ENCODE measurements around the gene YDJC.
"Not testable (repeated sequence)": the region's sequence is repeated elsewhere in the genome, so short reads cannot be mapped to it uniquely, and the experiment has no call there.

YDJC gene

DNA sequence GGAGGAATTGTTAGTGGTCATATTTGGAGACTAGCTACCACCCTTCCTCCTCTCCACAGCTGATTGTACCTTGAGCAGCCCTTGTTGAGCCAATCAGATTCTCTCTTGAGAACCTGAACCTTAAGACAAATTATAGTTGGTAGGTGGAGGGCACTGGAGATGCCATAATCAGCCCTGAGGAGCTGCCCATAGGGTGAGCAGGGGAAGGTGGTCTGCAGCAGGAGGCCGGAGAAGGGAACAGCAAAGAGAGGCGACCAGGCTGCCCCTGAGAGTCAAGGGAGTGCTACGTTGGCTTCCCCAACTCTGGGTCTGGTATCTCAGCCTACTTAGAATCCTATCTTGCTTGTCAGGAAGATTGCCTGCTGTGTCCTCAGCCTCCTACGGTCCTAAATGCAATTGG, 9.5 kb upstream of the YDJC start:
- H3K4me3 ChIP-seq (ENCODE audit: low read depth, low read length) = no peak overlapping the region
- no peaks in the 10 kb centered on the region for H3K9me3 ChIP-seq (ENCODE audit: control insufficient read depth, insufficient read depth, low read depth, low read length)
- H3K27ac ChIP-seq (ENCODE audit: low read depth, low read length) = no peak overlapping the region
- peaks cover 8% of the 10 kb centered on the region; the same call in 1 of the 2 replicates for H3K27me3 ChIP-seq (ENCODE audit: control insufficient read depth, insufficient read depth, low read length)
- no peak overlapping the region for H3K9ac ChIP-seq (ENCODE audit: low read length)
- H3K36me3 ChIP-seq (ENCODE audit: control insufficient read depth, insufficient read depth, low read length) = peaks cover 5% of the 10 kb centered on the region
- peaks cover 7% of the 10 kb centered on the region; the same call in 1 of the 2 replicates for H3K4me1 ChIP-seq (ENCODE audit: control insufficient read depth, insufficient read depth, low read length)

DNA sequence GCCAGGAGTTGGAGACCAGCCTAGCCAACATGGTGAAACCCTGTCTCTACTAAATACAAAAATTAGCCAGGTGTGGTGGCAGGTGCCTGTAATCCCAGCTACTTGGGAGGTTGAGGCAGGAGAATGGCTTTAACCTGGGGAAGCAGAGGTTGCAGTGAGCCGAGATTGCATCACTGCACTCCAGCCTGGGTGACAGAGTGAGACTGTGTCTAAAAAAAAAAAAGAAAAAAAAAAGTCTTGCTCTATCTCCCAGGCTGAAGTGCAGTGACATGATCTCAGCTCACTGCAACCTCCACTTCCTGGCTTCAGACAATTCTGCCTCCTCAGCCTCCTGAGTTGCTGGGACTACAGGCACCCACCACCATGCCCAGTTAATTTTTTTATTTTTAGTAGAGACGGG, 7.6 kb upstream of the YDJC start:
- H3K4me3 ChIP-seq (ENCODE audit: low read depth, low read length); H3K27me3 ChIP-seq (ENCODE audit: control insufficient read depth, insufficient read depth, low read length); H3K27ac ChIP-seq (ENCODE audit: low read depth, low read length); H3K9ac ChIP-seq (ENCODE audit: low read length); H3K4me1 ChIP-seq (ENCODE audit: control insufficient read depth, insufficient read depth, low read length); H3K9me3 ChIP-seq (ENCODE audit: control insufficient read depth, insufficient read depth, low read depth, low read length); H3K36me3 ChIP-seq (ENCODE audit: control insufficient read depth, insufficient read depth, low read length): not testable (repeated sequence)

DNA sequence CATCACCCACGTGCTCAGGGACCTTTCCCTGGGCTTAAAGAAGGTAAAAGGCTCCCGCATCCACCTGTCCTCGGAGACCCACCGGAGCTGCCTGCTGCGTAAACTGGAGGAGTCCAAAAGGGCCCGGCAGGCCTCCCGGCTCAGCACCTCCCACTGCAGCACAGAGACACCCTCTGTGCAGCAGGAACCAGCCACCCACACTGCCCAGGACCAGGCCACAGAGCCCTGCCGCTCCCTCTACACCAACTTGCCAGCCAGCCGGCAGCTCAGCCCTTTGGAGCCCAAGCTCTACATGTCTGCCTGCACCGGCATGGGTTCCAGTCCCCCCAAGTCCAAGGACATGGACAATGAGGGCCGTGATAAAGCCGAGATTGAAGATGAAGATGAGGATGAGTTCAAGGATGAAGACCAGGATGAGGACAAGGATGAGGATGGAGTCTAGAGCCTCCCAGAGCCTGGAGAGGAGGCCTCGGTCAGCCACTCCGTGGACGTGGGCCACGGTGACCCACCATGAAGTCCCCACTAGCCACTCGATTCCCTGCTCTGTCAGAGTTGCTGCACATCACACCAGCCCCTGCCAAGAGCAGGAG, 6.9 kb upstream of the YDJC start:
- no peak overlapping the region for H3K27ac ChIP-seq (ENCODE audit: low read depth, low read length)
- H3K9ac ChIP-seq (ENCODE audit: low read length) = no peak overlapping the region
- no peak overlapping the region for H3K4me3 ChIP-seq (ENCODE audit: low read depth, low read length)
- peaks cover 8% of the 10 kb centered on the region; the same call in 1 of the 2 replicates for H3K27me3 ChIP-seq (ENCODE audit: control insufficient read depth, insufficient read depth, low read length)
- no peaks in the 10 kb centered on the region for H3K9me3 ChIP-seq (ENCODE audit: control insufficient read depth, insufficient read depth, low read depth, low read length)
- no peaks in the 10 kb centered on the region for H3K36me3 ChIP-seq (ENCODE audit: control insufficient read depth, insufficient read depth, low read length)
- peaks cover 4% of the 10 kb centered on the region; the same call in 1 of the 2 replicates for H3K4me1 ChIP-seq (ENCODE audit: control insufficient read depth, insufficient read depth, low read length)

- Histone ChIP-seq H3K4me1 (ENCODE audit: control insufficient read depth, insufficient read depth, low read length) (no peaks in the 10 kb centered on the region), H3K4me3 (ENCODE audit: low read depth, low read length) (no peak overlapping the region), H3K9ac (ENCODE audit: low read length) (no peak overlapping the region), H3K36me3 (ENCODE audit: control insufficient read depth, insufficient read depth, low read length) (no peaks in the 10 kb centered on the region), H3K27ac (ENCODE audit: low read depth, low read length) (no peak overlapping the region), H3K27me3 (ENCODE audit: control insufficient read depth, insufficient read depth, low read length) (peaks cover 8% of the 10 kb centered on the region; the same call in 1 of the 2 replicates), H3K9me3 (ENCODE audit: control insufficient read depth, insufficient read depth, low read depth, low read length) (no peaks in the 10 kb centered on the region)
Measured at GRCh38 chr22:21635771-21636510, 6.1 kb upstream of the YDJC start.

DNA sequence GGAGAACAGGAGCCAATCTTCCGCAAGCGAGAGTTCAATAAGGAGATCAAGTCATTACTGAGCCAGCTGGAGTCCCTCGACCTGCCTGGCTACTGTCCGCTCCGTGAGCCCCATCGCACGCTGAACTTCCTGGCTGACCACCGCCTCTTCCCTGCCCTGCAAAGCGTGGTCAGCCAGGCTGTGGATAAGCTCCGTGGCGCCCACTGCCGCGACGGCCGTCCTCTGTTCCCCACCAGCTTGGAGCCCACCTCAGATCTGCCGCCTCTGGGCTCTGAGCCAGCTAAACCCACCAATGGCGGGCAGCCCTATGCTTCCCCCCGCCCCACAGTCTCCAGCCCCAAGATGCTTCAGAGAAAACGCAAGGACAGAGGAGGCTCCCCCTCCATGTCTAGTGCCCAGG, 5.0 kb upstream of the YDJC start:
- Histone ChIP-seq H3K4me3 (ENCODE audit: low read depth, low read length) (no peak overlapping the region), H3K27ac (ENCODE audit: low read depth, low read length) (no peak overlapping the region), H3K27me3 (ENCODE audit: control insufficient read depth, insufficient read depth, low read length) (peaks cover 4% of the 10 kb centered on the region; the same call in 1 of the 2 replicates), H3K4me1 (ENCODE audit: control insufficient read depth, insufficient read depth, low read length) (no peaks in the 10 kb centered on the region), H3K36me3 (ENCODE audit: control insufficient read depth, insufficient read depth, low read length) (no peaks in the 10 kb centered on the region), H3K9me3 (ENCODE audit: control insufficient read depth, insufficient read depth, low read depth, low read length) (no peaks in the 10 kb centered on the region), H3K9ac (ENCODE audit: low read length) (no peak overlapping the region)

GRCh38 chr22:21634081-21634480, 4.3 kb upstream of the YDJC start:
- no peak overlapping the region for H3K27ac ChIP-seq (ENCODE audit: low read depth, low read length)
- H3K9ac ChIP-seq (ENCODE audit: low read length) = no peak overlapping the region
- H3K36me3 ChIP-seq (ENCODE audit: control insufficient read depth, insufficient read depth, low read length) = no peaks in the 10 kb centered on the region
- no peak overlapping the region for H3K4me3 ChIP-seq (ENCODE audit: low read depth, low read length)
- H3K4me1 ChIP-seq (ENCODE audit: control insufficient read depth, insufficient read depth, low read length) = peaks cover under 1% of the 10 kb centered on the region; the same call in 1 of the 2 replicates
- H3K9me3 ChIP-seq (ENCODE audit: control insufficient read depth, insufficient read depth, low read depth, low read length) = no peaks in the 10 kb centered on the region
- peaks cover 4% of the 10 kb centered on the region; the same call in 1 of the 2 replicates for H3K27me3 ChIP-seq (ENCODE audit: control insufficient read depth, insufficient read depth, low read length)

DNA sequence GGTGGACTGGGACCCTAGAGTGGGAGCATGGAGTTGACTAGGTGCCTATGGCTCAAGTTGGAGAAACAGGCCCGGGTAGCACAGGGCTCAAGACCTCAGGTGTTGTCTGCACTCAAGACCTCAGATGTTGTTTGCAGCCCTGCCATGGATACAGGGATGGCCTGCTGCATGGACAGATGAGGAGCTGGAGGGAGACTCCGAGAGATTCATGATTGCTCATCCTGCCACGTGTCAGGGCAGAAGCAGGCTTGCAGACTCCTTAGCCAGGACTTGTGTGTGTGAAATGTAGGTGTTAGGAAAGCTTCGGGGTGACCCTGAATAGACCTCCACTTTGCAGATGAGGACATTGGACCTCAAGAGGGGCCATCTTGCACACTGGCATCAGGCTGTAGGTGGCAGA, 3.7 kb upstream of the YDJC start:
- Histone ChIP-seq H3K9ac (ENCODE audit: low read length) (no peak overlapping the region), H3K27me3 (ENCODE audit: control insufficient read depth, insufficient read depth, low read length) (peaks cover 4% of the 10 kb centered on the region; the same call in 1 of the 2 replicates), H3K4me1 (ENCODE audit: control insufficient read depth, insufficient read depth, low read length) (peaks cover 4% of the 10 kb centered on the region; the same call in 1 of the 2 replicates), H3K9me3 (ENCODE audit: control insufficient read depth, insufficient read depth, low read depth, low read length) (no peaks in the 10 kb centered on the region), H3K36me3 (ENCODE audit: control insufficient read depth, insufficient read depth, low read length) (peaks cover under 1% of the 10 kb centered on the region; the same call in 1 of the 2 replicates), H3K27ac (ENCODE audit: low read depth, low read length) (no peak overlapping the region), H3K4me3 (ENCODE audit: low read depth, low read length) (no peak overlapping the region)

DNA sequence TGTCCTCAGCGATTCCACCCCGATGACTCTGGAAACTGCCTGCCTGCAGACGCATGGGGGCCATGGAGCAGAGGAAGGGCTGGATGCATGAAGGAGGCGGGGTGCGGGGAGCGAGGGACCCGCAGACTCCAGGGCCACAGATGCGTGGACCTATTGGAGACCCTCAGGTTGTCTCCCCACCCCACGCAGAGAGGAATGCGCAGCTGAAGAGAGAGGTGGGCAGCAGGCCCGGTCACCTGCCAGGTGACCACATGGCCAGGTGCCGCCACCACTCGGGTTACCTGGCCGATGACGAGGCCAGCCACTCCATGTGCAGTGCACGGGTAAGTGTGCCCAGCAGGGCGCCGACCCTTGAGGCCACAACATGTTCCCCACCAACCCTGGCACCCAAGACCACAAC, 3.1 kb upstream of the YDJC start:
- no peak overlapping the region for H3K9ac ChIP-seq (ENCODE audit: low read length)
- H3K27me3 ChIP-seq (ENCODE audit: control insufficient read depth, insufficient read depth, low read length) = peaks cover 4% of the 10 kb centered on the region; the same call in 1 of the 2 replicates
- H3K4me1 ChIP-seq (ENCODE audit: control insufficient read depth, insufficient read depth, low read length) = peaks cover 4% of the 10 kb centered on the region; the same call in 1 of the 2 replicates
- peaks cover 6% of the 10 kb centered on the region for H3K36me3 ChIP-seq (ENCODE audit: control insufficient read depth, insufficient read depth, low read length)
- H3K9me3 ChIP-seq (ENCODE audit: control insufficient read depth, insufficient read depth, low read depth, low read length) = no peaks in the 10 kb centered on the region
- no peak overlapping the region for H3K27ac ChIP-seq (ENCODE audit: low read depth, low read length)
- no peak overlapping the region for H3K4me3 ChIP-seq (ENCODE audit: low read depth, low read length)

DNA sequence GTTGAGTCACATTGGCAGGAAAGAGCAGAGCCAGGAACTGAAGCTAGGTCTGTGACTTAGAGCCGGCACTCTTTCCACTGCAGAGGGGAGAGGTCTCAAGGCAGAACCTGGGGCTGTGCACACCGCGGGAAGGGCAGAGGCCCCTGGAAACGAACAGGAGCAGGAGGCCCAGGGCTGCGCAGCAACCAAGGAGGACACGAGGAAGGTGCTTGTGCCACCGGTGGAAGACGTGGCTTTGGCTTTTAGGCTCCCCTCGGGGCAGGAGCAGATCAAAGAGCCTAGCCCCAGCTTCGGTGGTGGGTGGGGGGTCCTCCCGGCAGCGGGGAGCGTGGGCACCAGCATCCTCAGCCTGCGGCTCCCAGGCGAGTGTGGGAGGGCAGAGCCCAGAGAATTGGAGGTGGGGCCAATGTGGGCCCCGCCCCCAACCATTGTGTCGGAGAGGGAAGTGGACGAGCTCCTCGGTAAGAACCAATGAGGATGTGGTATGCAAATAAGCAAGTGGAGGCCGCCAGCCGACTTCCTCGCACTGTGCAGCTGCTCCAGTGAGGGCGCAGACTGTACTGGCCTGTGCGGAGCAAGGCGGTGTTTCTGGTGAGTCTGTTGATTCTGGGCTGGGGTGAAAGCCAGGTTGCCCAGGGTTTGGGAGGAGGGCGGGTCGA, 2.5 kb upstream of the YDJC start, which contains the start of gene CCDC116:
TSS of gene CCDC116 (plus strand) at position 524 of the 659 bp plus-strand sequence. CDS start 422 bp downstream, outside the sequence.
- Histone ChIP-seq H3K9ac (ENCODE audit: low read length) (no peak within 1 kb of the TSS), H3K9me3 (ENCODE audit: control insufficient read depth, insufficient read depth, low read depth, low read length) (no peaks in the 10 kb centered on the region), H3K4me3 (ENCODE audit: low read depth, low read length) (no peak within 1 kb of the TSS), H3K36me3 (ENCODE audit: control insufficient read depth, insufficient read depth, low read length) (peaks cover 10% of the 10 kb centered on the region), H3K27ac (ENCODE audit: low read depth, low read length) (no peak within 1 kb of the TSS), H3K4me1 (ENCODE audit: control insufficient read depth, insufficient read depth, low read length) (peaks cover 4% of the 10 kb centered on the region; the same call in 1 of the 2 replicates), H3K27me3 (ENCODE audit: control insufficient read depth, insufficient read depth, low read length) (peaks cover 4% of the 10 kb centered on the region; the same call in 1 of the 2 replicates)

DNA sequence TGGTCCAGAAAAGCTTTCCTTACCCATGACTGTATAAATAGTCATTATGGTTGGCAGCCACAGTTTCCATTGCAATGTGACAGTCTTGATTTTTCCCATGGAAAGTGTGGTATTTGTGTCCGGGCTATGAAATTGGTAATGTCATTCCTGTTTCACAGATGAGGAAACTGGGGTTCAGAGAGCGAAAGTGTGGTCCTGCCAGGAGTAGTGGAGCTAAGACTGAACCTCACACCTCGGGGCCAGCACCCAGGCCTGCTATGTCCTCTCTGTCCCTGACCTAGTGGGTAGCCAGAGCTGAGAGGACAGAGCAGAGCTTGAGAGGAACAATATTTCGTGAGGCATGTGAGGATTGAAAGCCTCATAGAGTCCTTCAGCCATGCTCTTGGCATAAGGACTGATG, 1.2 kb upstream of the YDJC start:
- no peaks in the 10 kb centered on the region for H3K9me3 ChIP-seq (ENCODE audit: control insufficient read depth, insufficient read depth, low read depth, low read length)
- peaks cover 4% of the 10 kb centered on the region; the same call in 1 of the 2 replicates for H3K4me1 ChIP-seq (ENCODE audit: control insufficient read depth, insufficient read depth, low read length)
- no peak overlapping the region for H3K27ac ChIP-seq (ENCODE audit: low read depth, low read length)
- H3K27me3 ChIP-seq (ENCODE audit: control insufficient read depth, insufficient read depth, low read length) = peaks cover 3% of the 10 kb centered on the region; the same call in 1 of the 2 replicates
- no peak overlapping the region for H3K9ac ChIP-seq (ENCODE audit: low read length)
- peaks cover 10% of the 10 kb centered on the region for H3K36me3 ChIP-seq (ENCODE audit: control insufficient read depth, insufficient read depth, low read length)
- H3K4me3 ChIP-seq (ENCODE audit: low read depth, low read length) = no peak overlapping the region

Measured in HUES6 (cell line).